ENCODE measurements around the gene FANCC. TPM values are rescaled to one million over a fixed set of nuclear protein-coding genes. Genes with fewer than 3 reads are reported as not detected.

Gene FANCC
- total and polyA plus RNA-seq, 2 of the 13 experiments (the other 11 are each of a cell fraction or from before 2014, with no cell fraction given): 7.4 to 8.6 TPM

- TF ChIP-seq JDP2 (CRISPR knock-in tag; IDR thresholded peaks at IDR 0.05; ENCODE audit: borderline replicate concordance): no peak
Observed at GRCh38 chr9:95132366-95133324, 184.9 kb downstream of the FANCC start (continued).

GRCh38 chr9:95131023-95131943 lies 186.2 kb downstream of the FANCC start:
- in situ Hi-C loops (cut with HindIII; ENCODE audit: extremely low pct_ligation_motif_present, low pct_unique_long_range_greater_than_20kb) (loop anchor here (5.0 kb wide), 1 partner anchor 449 kb away; no protein-coding TSS in a partner anchor), intact Hi-C loops (cut with micrococcal nuclease; ENCODE audit: unreplicated experiment) (loop anchor here (2.0 to 5.0 kb wide), 2 partner anchors 348 to 464 kb away; no protein-coding TSS in a partner anchor)
- Histone ChIP-seq H4K20me1 (ENCODE audit: insufficient read depth, low read length) (no peaks in the 10 kb centered on the region), H3K9me3 (ENCODE audit: low read length) (no peaks in the 10 kb centered on the region), H3K4me3 (replicated peaks in 1 of 3; ENCODE audit: insufficient read depth in 1 of 3, low read depth in 2 of 3, low read length in 3 of 3) (no peak overlapping the region), H3K27ac (ENCODE audit: extremely low read length, insufficient read depth, low read length) (no peak overlapping the region), H3K79me2 (ENCODE audit: insufficient read depth, low read length) (no peaks in the 10 kb centered on the region), H3K9ac (ENCODE audit: insufficient read depth, low read depth, low read length) (no peak overlapping the region), H3K27me3 (ENCODE audit: control insufficient read depth in 1 of 2, insufficient read depth in 2 of 2, low read length in 2 of 2) (no peaks in the 10 kb centered on the region), H2AFZ (ENCODE audit: low read length) (no peak overlapping the region), H3K4me1 (ENCODE audit: insufficient read depth, low read length) (peaks cover 34% of the 10 kb centered on the region), H3K4me2 (ENCODE audit: low read depth, low read length) (peak overlapping the region; percentile 37; the same call in 1 of the 2 replicates), H3K36me3 (replicated peaks in 1 of 2; ENCODE audit: control insufficient read depth in 1 of 2, insufficient read depth in 2 of 2, low read length in 2 of 2) (no peaks in the 10 kb centered on the region; a peak in 2 of 5 replicates)
- peak; percentile 68 for ATAC-seq
- FAIRE-seq: peak; percentile 73
- no TSS peak for BruUV-seq (replicated peaks)
- DNase-seq (ENCODE audit: low spot score): peak; percentile 33
- ChIA-PET POLR2A (no interaction called here), CTCF (ENCODE audit: low intra/inter-chr PET ratio, low total read pairs) (interaction anchor here (0.8 to 1.6 kb wide), 3 partner anchors 450 to 1086 kb away, joined by 3 to 10 read pairs (median 3); no protein-coding TSS in a partner anchor)
- 51% methylated on average over 7 of the region's 7 CpGs for WGBS (ENCODE audit: low lambda C conversion rate)
- TF ChIP-seq RARG (CRISPR knock-in tag; IDR thresholded peaks at IDR 0.05; ENCODE audit: low read depth) (no peak), ZNF350 (CRISPR knock-in tag; IDR thresholded peaks at IDR 0.05; ENCODE audit: borderline replicate concordance, low read depth) (no peak), ATM (IDR thresholded peaks at IDR 0.05; ENCODE audit: borderline replicate concordance) (no peak), HNRNPH1 (optimal IDR thresholded peaks at IDR 0.05; ENCODE audit: low read depth, low read length) (no peak), ZXDC (CRISPR knock-in tag; IDR thresholded peaks at IDR 0.05) (no peak), RBFOX2 (IDR thresholded peaks at IDR 0.05; ENCODE audit: low read depth, low read length) (no peak), HMGXB4 (CRISPR knock-in tag; IDR thresholded peaks at IDR 0.05; ENCODE audit: borderline replicate concordance in 1 of 2, low read depth in 1 of 2) (peak in 1 of 2 experiments; percentile 47; a peak in 1 of 4 replicates), REST (IDR thresholded peaks at IDR 0.05; ENCODE audit: borderline replicate concordance in 1 of 2, low read depth in 1 of 2, low read length in 2 of 2) (no peak)
